ENCODE results near the gene LRRC7.

LRRC7 gene

GRCh38 chr1:69750638-69751037 lies 182.9 kb downstream of the LRRC7 start:
- Histone ChIP-seq H3K27me3 (ENCODE audit: insufficient read depth, low read length) (no peaks in the 10 kb centered on the region), H3K9ac (ENCODE audit: low read length) (no peak overlapping the region), H3F3A (ENCODE audit: insufficient read depth, low read length) (no peaks in the 10 kb centered on the region), H3K79me2 (ENCODE audit: insufficient read depth, low read length) (no peaks in the 10 kb centered on the region), H3K36me3 (ENCODE audit: insufficient read depth, low read length) (no peaks in the 10 kb centered on the region), H3K4me3 (ENCODE audit: low read depth, low read length, poor library complexity, severe bottlenecking) (no peak overlapping the region), H3K4me1 (ENCODE audit: insufficient read depth, low read length, severe bottlenecking) (no peaks in the 10 kb centered on the region), H2AFZ (ENCODE audit: low read length) (no peak overlapping the region), H3K9me3 (ENCODE audit: low read length) (no peaks in the 10 kb centered on the region), H3K27ac (ENCODE audit: low read depth, low read length, poor library complexity, severe bottlenecking) (no peak overlapping the region), H4K20me1 (ENCODE audit: insufficient read depth, low read length) (no peaks in the 10 kb centered on the region), H3K4me2 (ENCODE audit: low read length) (no peak overlapping the region), H3K9me2 (ENCODE audit: low read depth, low read length) (no peaks in the 10 kb centered on the region)
- TF ChIP-seq CTCF (IDR thresholded peaks at IDR 0.05; ENCODE audit: low read length) (no peak), EZH2 (IDR thresholded peaks at IDR 0.05; ENCODE audit: borderline replicate concordance, low read length) (no peak)

- no peak overlapping the region for H3K4me3 ChIP-seq (ENCODE audit: low read depth, low read length, poor library complexity, severe bottlenecking)
- no peaks in the 10 kb centered on the region for H3K79me2 ChIP-seq (ENCODE audit: insufficient read depth, low read length)
- H3K9ac ChIP-seq (ENCODE audit: low read length) = no peak overlapping the region
- H2AFZ ChIP-seq (ENCODE audit: low read length) = no peak overlapping the region
- no peaks in the 10 kb centered on the region for H4K20me1 ChIP-seq (ENCODE audit: insufficient read depth, low read length)
- no peak overlapping the region for H3K4me2 ChIP-seq (ENCODE audit: low read length)
- H3K4me1 ChIP-seq (ENCODE audit: insufficient read depth, low read length, severe bottlenecking) = no peaks in the 10 kb centered on the region
- no peaks in the 10 kb centered on the region for H3K9me3 ChIP-seq (ENCODE audit: low read length)
- no peaks in the 10 kb centered on the region for H3K27me3 ChIP-seq (ENCODE audit: insufficient read depth, low read length)
- no peaks in the 10 kb centered on the region for H3K36me3 ChIP-seq (ENCODE audit: insufficient read depth, low read length)
- H3F3A ChIP-seq (ENCODE audit: insufficient read depth, low read length) = no peaks in the 10 kb centered on the region
- TF ChIP-seq EZH2 (IDR thresholded peaks at IDR 0.05; ENCODE audit: borderline replicate concordance, low read length) (no peak), CTCF (IDR thresholded peaks at IDR 0.05; ENCODE audit: low read length) (no peak)
- H3K27ac ChIP-seq (ENCODE audit: low read depth, low read length, poor library complexity, severe bottlenecking) = no peak overlapping the region
- H3K9me2 ChIP-seq (ENCODE audit: low read depth, low read length) = no peaks in the 10 kb centered on the region
Measured at GRCh38 chr1:69752831-69753230, 185.1 kb downstream of the LRRC7 start.

GRCh38 chr1:69754521-69754920 lies 186.8 kb downstream of the LRRC7 start:
- Histone ChIP-seq H3K9me2 (ENCODE audit: low read depth, low read length) (no peaks in the 10 kb centered on the region), H3K27ac (ENCODE audit: low read depth, low read length, poor library complexity, severe bottlenecking) (no peak overlapping the region), H3K27me3 (ENCODE audit: insufficient read depth, low read length) (no peaks in the 10 kb centered on the region), H3K79me2 (ENCODE audit: insufficient read depth, low read length) (no peaks in the 10 kb centered on the region), H3F3A (ENCODE audit: insufficient read depth, low read length) (no peaks in the 10 kb centered on the region), H3K4me1 (ENCODE audit: insufficient read depth, low read length, severe bottlenecking) (no peaks in the 10 kb centered on the region), H3K36me3 (ENCODE audit: insufficient read depth, low read length) (no peaks in the 10 kb centered on the region), H2AFZ (ENCODE audit: low read length) (no peak overlapping the region), H3K4me2 (ENCODE audit: low read length) (no peak overlapping the region), H3K9me3 (ENCODE audit: low read length) (no peaks in the 10 kb centered on the region), H4K20me1 (ENCODE audit: insufficient read depth, low read length) (no peaks in the 10 kb centered on the region), H3K9ac (ENCODE audit: low read length) (no peak overlapping the region), H3K4me3 (ENCODE audit: low read depth, low read length, poor library complexity, severe bottlenecking) (no peak overlapping the region)
- TF ChIP-seq EZH2 (IDR thresholded peaks at IDR 0.05; ENCODE audit: borderline replicate concordance, low read length) (no peak), CTCF (IDR thresholded peaks at IDR 0.05; ENCODE audit: low read length) (no peak)
